Lower leg skin (tissue), 4 donors: ENCODE results near the gene RFPL3. TPM values are rescaled to one million over a fixed set of nuclear protein-coding genes. Genes with fewer than 3 reads are reported as not detected.
A peak's percentile ranks its signal among the peaks of the same experiment; 100 is the strongest.

Experiments
- DNase-seq, 2 donors: peaks; one replicate each; pipeline ENCODE4 v3.0.0-alpha.2; 2019; ENCODE audit warnings: low spot score in 2 of 2
- H3K4me3 ChIP-seq: fragments of 200-600 bp; sonication (generic); 2 replicates; pipeline ENCODE4 v1.5.1; 2017; ENCODE audit warnings: mild to moderate bottlenecking, low read depth; ENCODE audit not compliant: poor library complexity, severe bottlenecking
- POLR2A ChIP-seq, 2 donors: fragments of 450-650 bp; IDR thresholded peaks; one replicate each; pipeline ENCODE4 v1.6.1; 2016 to 2017; ENCODE audit warnings: antibody characterized with exemption in 2 of 2, mild to moderate bottlenecking in 1 of 2, moderate library complexity in 1 of 2
- WGBS, 2 donors: methylation state at CpG; one replicate each; pipeline ENCODE4 v1.1.5; 2018; 5-methylcytosine and 5-hydroxymethylcytosine counted together
- intact Hi-C: fragments of 100-400 bp; cut with DNase I; formaldehyde crosslinking; loops from one replicate; pipeline ENCODE4 v1.15.0; 2023; ENCODE audit warnings: low total_unique reads
- total RNA-seq, 4 donors: library from RNA; depleted of rRNA; stranded (reverse); fragments of >200 nt; gene quantifications; one replicate each; pipeline ENCODE4 v1.1.0, GENCODE V29; 2016
- TF ChIP-seq, protein P1 (sequence below), 3 donors: fragments of 450-650 bp; IDR thresholded peaks; one replicate each; pipeline ENCODE4 v1.5.1; 2016; ENCODE audit warnings: antibody characterized with exemption in 3 of 3, mild to moderate bottlenecking in 3 of 3, moderate library complexity in 2 of 3

The RFPL3 gene
- total RNA-seq, 4 donors from 2014 or later, result not detected

DNA sequence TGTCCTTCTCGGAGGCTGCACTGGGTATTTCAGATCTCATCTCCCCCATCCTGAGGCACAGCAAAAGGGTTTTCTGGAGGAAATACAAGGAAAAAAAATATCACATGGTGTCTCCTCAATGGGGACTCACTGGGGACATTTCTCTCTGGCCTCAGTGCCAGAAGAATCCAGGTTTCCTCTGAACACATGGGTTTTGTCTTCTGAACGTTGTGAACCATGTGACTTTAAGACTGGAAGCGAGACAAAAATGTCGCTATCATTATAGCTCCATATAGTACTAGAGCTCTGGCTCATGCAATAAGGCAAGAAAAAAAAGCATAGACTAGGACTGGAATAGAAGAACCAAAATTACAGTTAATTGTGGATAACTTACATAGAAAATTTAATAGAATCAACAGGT is 44.9 kb upstream of the RFPL3 start:
- peak in 1 of 2 donors; percentile 32 for DNase-seq
- TF ChIP-seq, protein P1, sequence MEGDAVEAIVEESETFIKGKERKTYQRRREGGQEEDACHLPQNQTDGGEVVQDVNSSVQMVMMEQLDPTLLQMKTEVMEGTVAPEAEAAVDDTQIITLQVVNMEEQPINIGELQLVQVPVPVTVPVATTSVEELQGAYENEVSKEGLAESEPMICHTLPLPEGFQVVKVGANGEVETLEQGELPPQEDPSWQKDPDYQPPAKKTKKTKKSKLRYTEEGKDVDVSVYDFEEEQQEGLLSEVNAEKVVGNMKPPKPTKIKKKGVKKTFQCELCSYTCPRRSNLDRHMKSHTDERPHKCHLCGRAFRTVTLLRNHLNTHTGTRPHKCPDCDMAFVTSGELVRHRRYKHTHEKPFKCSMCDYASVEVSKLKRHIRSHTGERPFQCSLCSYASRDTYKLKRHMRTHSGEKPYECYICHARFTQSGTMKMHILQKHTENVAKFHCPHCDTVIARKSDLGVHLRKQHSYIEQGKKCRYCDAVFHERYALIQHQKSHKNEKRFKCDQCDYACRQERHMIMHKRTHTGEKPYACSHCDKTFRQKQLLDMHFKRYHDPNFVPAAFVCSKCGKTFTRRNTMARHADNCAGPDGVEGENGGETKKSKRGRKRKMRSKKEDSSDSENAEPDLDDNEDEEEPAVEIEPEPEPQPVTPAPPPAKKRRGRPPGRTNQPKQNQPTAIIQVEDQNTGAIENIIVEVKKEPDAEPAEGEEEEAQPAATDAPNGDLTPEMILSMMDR (IDR thresholded peaks at IDR 0.05), result no peak
- TF ChIP-seq POLR2A (IDR thresholded peaks at IDR 0.05), result no peak
- 77 to 83% methylated on average over 4 of the region's 4 CpGs for WGBS, 2 donors
- intact Hi-C loops, result no loop called here
- no peak overlapping the region for H3K4me3 ChIP-seq

DNA sequence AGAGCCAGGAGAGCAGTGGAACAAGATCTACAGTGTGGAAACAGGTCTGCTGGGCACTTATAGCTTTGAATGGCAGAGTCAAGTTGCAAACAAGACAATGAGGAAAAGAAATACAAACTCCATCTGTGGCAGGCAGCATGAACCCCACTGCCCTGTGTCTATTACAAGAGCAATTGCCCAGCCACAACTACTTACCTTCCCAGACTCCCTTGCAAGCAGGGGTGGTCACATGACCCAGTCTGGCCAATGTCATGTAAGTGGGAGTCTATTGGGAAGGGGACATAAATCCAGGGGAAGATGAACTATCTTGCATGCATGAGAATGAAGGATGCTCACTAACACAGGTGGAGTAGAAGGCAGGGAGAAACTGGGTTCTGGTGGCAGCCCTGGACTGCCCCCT is 44.1 kb upstream of the RFPL3 start:
- H3K4me3 ChIP-seq, result no peak overlapping the region
- peak in 1 of 2 donors; percentile 13 for DNase-seq
- intact Hi-C loops, result no loop called here
- TF ChIP-seq POLR2A (IDR thresholded peaks at IDR 0.05), result no peak
- TF ChIP-seq, protein P1 (IDR thresholded peaks at IDR 0.05), result no peak

DNA sequence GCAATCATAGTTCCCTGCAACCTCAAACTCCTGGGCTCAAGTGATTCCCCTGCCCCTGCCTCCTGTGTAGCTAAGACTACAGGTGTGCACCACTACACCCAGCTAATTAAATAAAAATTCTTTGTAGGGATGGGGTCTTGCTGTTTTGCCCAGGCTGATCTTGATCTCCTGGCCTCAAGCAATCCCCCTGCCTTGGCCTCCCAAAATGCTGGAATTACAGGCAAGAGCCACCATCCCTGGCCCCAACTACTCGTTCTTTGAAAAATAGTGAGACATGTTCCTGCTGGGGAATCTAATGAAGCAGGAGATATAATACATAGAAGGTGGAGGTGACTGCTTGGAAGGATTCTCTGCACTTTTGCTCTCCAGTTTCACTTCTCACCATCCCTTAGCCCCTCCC is 40.1 kb upstream of the RFPL3 start:
- no peak overlapping the region for H3K4me3 ChIP-seq
- peak in 1 of 2 donors; percentile 10 for DNase-seq
- TF ChIP-seq POLR2A (IDR thresholded peaks at IDR 0.05), result no peak
- TF ChIP-seq, protein P1 (IDR thresholded peaks at IDR 0.05), result no peak
- 21 to 37% methylated on average over 1 of the region's 1 CpG for WGBS, 2 donors
- intact Hi-C loops, result loop anchor here (5.0 kb wide), 1 partner anchor 365 kb away; no protein-coding TSS in a partner anchor

DNA sequence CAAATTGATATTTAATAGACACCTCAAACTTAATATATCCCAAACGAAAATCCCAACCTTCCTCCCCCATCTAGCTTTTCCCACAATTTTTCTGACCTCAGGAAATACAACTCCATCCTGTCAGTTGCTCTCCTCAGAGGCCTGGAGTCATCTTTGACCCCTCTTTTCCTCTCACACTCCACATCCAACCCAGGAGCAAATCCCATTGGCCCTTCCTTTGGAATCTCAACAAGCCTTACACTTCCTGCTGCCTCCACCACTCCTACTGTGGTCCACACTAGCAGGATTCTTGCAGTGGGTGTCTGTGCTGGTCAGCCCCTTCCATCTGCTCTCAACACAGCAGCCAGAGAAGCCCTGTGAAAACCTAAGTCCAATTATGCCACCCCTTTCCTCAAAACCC is 39.3 kb upstream of the RFPL3 start:
- DNase-seq, result peak in 1 of 2 donors; percentile 23
- WGBS, 2 donors, result 46 to 66% methylated on average over 1 of the region's 1 CpG
- H3K4me3 ChIP-seq, result no peak overlapping the region
- TF ChIP-seq, protein P1 (IDR thresholded peaks at IDR 0.05), result no peak
- TF ChIP-seq POLR2A (IDR thresholded peaks at IDR 0.05), result no peak
- intact Hi-C loops, result loop anchor here (5.0 kb wide), 1 partner anchor 364 kb away; no protein-coding TSS in a partner anchor

DNA sequence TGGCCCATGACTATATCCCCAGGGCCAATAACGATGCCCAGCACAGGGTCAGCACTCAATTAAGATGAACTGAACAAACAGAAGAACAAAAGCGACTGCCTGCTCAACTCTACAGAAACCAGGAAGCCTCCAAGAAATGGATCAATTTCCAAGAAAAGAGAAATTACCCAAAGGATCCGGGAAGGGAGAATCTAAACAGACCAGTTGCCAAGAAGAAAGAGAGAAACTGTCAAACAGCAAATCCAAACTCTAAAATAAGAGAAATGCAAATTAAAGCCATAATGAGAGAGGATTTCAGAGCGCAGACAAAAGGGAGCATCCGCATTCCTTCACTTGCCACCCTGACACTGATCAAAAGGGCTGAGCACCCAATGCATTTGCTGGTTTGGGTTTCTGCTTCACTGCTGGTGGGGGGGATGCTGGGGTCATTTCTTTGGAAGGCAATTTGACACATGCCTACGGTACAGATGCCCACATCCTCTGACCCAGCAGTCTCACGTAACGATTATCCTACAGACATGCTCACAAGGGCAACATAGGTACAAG is 37.7 kb upstream of the RFPL3 start:
- no peak overlapping the region for H3K4me3 ChIP-seq
- peak in 1 of 2 donors; percentile 25 for DNase-seq
- 65 to 67% methylated on average over 8 of the region's 8 CpGs for WGBS, 2 donors
- intact Hi-C loops, result loop anchor here (5.0 kb wide), 1 partner anchor 362 kb away; no protein-coding TSS in a partner anchor
- TF ChIP-seq POLR2A (IDR thresholded peaks at IDR 0.05), result no peak
- TF ChIP-seq, protein P1 (IDR thresholded peaks at IDR 0.05), result no peak

DNA sequence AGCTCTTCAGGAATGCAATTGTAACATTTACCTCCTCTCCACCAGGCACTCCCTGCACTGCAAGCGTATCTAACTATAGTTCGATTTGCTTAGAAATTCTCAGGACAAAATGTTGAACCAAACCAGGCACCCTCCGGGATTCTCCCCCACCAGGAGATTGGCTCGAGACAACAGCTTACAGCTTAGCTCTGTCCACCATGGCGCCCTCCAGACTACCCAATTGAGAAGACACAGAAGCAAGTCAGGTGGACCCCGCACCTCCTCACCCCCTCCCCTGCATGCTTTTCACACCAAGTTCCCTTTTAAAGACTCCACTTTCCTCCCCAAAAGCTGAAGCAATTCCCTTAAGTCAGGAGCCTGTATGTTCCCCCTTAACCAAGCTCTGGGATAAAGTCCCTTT is 34.7 kb upstream of the RFPL3 start:
- intact Hi-C loops, result no loop called here
- DNase-seq, result peak in 1 of 2 donors; percentile 77
- 84% methylated on average over 6 of the region's 6 CpGs for WGBS, 2 donors
- no peak for TF ChIP-seq POLR2A (IDR thresholded peaks at IDR 0.05)
- TF ChIP-seq, protein P1 (IDR thresholded peaks at IDR 0.05), result no peak
- no peak overlapping the region for H3K4me3 ChIP-seq
